HG03457 (cell line): ENCODE measurements around the gene CD180.

Experiments
- ATAC-seq: cut with Tn5 transposase; IDR thresholded peaks from one replicate; pipeline ENCODE4 v1.9.1; 2021; ENCODE audit warnings: moderate number of reproducible peaks; ENCODE audit not compliant: unreplicated experiment

Gene CD180

DNA sequence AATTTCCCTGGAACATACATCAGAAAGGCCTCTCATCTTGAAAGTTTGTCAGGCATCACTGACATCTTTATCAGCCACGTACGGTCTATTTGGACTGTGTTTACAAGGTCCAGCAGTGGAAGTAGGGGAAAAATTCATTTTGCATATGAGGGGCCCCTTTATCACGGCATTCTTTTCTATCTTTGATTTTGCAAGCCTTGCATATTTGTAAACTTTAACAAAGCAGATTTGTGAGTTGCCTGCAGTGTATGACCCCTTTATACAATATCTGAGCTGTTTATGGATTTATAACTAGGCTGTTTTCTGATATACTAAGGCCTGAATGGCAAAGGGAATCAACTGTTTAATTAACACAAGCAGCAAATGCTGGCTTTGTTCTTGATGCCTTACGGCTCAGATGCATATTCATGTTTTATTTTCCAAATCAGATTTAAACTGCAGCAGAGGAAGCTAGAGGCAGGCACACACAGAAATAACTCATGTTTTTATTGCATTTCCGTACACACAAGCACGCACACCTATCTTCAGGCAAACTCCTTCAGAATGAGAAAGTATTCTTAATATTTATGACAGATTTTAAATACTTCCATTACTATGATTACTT lies 61.1 kb downstream of the CD180 start:
- ATAC-seq: no peak

DNA sequence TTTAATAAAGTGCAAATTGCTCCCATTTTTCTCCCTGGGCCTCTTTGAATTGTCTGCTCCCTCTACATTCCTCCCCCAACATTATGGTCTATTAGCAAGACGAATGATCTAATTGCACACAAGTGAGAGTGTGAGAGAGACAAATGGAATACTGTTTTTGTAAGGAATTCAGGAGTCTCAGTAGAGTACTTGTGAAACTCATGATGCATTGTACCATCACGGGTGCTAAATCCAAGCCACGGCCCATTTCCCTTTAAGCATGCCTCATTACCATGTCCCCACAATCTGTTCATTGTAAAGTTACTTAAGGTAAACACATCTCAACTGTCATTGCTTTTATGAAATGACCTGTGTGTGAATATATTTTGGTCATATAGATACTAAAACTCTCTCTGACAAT lies 62.8 kb downstream of the CD180 start:
- ATAC-seq: no peak

DNA sequence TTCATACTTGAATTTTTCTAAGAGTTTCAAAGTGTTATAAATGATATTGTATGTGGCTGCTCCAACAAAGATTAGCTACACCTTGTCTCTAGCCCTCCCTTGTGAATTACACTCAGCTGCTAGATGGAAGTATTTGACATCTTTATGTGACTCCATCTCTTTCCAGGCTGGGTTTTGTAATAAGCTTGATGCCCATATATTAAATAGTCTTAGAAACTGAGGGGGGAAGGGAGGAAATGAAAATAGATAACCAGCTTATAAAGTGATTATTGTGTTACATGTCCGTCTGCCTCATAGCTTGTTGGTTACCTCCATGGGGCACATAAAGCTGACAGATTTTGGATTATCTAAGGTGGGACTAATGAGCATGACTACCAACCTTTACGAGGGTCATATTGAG lies 63.4 kb downstream of the CD180 start:
- ATAC-seq: no peak

DNA sequence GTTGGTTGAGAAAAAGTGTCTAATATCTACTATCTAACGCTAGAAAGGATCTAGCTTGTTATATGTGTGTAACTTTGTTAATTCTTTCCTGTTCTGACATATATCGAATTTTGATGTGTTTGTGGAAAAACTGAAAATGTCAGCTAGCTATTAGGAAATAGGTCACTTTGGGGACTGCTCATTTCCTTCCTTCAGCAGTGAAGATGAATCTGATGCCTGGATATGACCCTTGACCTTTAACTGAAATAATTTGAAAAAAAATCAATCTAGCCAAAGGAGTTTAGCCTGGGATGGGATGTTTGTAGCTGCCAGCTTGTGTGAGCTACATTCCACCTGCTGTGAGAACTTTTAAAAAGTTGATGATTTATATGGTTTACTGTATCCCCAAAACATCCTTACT lies 66.8 kb downstream of the CD180 start:
- ATAC-seq: no peak
